COR-L47 (cell line): ENCODE results near the gene DCT.
A peak's percentile ranks its signal among the peaks of the same experiment; 100 is the strongest.

Source experiments
- DNase-seq: peaks from one replicate; lab custom pipeline; 2025; lab: John Stamatoyannopoulos, UW

Gene DCT

GRCh38 chr13:94454334-94454733, 25.1 kb downstream of the DCT start:
- DNase-seq = no peak

DNA sequence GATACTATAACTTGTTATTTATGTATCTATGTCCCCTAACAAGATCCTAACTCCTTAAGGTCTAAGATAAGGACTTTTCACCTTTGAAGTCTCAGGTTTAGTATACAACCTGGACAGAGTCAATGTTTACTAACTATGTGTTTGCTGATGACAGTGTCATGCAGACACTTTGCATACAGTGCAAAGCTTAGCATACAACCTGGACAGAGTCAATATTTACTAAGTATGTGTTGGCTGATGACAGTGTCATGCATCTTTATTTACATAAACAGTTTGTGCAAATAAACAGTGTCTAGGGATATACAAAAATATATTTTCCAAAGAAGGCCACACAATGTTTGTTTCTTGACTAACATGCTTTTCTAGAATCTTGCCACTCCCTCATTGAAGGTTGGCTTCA, 34.7 kb downstream of the DCT start:
- DNase-seq = no peak

- DNase-seq = peak; percentile 77
Observed at GRCh38 chr13:94435604-94436226, 43.8 kb downstream of the DCT start.

- peak; percentile 40 for DNase-seq
Observed at GRCh38 chr13:94433055-94433961, 46.2 kb downstream of the DCT start.

- no peak for DNase-seq
Observed at GRCh38 chr13:94431987-94432386, 47.5 kb downstream of the DCT start.

DNA sequence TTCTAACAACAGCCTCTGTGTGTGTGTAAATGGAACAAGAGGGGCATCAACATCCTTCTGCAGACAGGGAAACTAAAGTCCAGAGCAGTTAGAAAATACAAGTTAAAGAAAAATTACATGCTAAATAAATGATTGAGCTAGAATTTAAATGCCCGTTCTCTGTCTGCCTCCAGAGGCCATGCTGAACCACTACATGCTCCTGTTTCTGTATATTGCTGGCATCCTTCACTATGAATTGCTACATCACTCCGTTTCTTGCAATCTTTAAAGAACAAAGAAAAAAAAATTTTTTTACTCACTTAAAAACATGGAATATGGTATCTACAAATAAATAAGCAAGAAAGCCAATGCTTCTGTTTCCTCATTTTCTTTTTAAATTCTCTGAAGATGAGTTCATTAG, 47.9 kb downstream of the DCT start:
- no peak for DNase-seq

- DNase-seq = no peak
Observed at GRCh38 chr13:94427313-94427953, 52.0 kb downstream of the DCT start.

DNA sequence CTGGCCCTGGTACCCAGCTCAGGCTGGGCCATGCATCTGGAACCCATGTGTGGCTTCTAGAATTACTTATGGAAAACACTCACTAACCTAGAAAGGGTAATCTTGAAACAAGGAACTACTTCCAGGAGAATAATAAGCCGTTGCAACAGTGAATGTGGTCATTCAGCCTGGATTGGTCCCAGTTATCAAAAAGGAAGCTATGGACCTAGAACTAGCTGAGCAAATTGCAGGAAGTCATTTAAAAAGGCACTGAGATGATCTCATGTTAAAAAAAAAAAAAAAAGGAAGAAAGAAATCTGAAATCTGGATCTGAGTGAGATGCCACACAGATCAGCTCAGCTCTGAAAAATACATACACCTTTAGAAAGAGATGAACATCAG, 59.6 kb downstream of the DCT start:
- no peak for DNase-seq

GRCh38 chr13:94419304-94419924, 60.1 kb downstream of the DCT start:
- no peak for DNase-seq

DNA sequence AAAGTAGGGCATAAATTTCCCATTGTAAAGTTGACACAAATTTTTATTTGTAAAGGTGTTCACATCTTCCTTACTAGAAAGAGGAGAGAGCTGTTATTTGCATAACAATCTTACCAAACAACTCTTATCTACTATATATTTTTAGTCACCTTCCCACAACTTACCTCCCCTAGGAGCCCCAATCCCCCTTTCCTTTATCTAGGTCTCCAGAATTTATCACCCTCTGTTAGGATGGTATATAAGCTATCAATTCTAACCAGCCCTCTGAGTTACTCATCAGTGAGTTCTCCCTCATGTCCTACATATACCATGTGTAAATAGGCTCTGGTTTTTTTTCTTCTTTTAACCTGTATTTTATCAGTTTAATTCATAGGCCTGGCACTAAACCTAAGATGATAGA, 62.2 kb downstream of the DCT start:
- no peak for DNase-seq

DNA sequence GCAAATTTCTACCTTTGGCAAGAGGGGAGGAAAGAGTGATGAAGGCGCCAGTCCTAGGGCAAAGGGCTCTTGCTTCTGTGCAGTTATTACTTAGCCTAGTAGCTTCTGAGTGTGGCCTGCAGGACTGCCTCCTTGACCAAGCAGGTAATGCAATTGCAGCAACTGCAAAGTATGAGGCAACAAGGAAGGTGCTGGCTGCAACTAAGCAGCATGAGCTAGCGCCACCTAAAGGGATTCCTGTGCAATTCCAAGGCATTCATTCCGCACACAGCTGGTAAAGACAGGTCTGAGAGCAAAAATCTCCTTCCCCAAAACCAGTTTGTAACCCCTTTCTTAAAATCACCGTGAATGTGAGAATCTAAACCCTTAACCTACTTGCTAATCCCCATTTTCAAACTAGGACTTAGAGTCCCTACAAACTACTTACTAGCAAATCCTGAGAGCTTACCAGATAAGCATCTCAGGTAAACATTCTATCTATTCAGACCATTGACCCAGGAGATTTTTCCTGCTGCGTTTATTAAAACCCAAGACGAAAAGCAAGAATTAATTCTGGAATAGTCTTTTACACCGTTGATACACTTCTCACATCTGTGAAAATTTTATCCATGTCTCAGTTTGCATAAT, 62.9 kb downstream of the DCT start:
- peak; percentile 65 for DNase-seq

DNA sequence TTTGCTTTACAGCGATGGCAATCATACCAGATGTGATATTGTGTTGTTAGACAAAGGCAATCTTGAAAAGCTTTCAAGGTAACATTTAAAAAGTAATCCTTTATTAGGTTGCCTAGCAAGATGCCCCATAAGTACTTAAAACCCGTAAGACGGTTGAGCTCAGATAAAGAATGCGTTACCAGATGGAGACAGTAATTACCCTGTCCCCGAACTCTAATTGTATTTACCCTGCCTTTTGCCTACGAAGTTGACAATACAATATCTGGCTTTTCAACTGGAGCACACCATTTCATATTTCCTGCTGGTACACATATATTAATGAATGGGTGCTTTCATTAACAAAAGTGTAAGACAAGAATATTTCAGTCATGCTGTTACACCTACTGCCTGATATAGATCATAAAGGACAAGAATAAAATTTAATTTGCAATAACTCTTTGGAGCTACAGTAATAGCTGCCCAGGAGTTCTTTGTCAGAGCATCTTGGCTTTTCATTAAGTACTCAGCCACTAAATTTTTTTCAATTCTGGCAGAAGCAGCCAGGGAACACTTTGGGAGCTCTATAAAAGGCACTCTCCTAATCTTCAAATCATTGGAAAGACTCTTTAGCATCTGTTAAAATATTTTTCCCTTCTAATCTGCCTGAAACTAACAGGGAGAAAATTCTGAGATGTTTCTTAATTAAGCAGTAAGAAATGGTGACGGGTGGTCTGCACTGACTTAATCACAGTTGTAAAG, 63.8 kb downstream of the DCT start:
- DNase-seq = peak; percentile 72

GRCh38 chr13:94414708-94415107, 64.8 kb downstream of the DCT start:
- DNase-seq = no peak

- DNase-seq = no peak
Observed at GRCh38 chr13:94414141-94414540, 65.3 kb downstream of the DCT start.

DNA sequence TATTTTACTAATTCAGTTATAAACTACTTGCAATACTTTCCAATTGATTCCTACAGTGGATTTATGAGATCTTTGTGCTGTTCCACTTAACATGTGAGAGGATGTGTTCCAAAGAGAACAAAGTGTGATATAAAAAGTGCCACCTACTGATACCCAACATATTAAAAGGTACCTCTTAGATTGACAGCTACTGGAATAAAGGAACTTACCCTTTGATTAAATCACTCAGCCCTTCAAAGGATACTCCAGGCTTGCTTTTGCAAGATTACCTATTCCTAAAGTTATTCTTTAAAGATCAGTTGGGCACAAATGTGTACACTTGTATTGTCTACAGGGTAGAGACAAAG, 65.9 kb downstream of the DCT start:
- DNase-seq = no peak

- no peak for DNase-seq
Observed at GRCh38 chr13:94412870-94413597, 66.4 kb downstream of the DCT start.

DNA sequence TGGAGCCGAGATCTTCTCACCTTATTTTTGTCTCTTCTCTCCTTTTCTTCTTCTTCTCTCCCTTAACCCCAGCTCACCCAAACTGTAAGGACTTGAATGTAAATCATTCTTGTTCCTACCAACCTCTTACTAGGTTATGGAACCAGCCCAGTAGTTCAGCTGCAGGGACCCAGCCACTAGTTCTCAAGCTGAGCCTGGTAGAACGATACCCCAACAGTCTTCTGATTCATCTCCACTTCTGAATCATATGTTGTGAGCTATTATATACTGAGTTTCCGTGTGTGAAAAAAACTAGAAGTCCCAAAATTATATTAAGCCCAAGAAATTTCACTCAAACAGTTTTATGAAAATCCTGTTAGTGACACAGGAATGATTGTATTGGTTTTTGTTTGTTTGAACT, 67.7 kb downstream of the DCT start:
- no peak for DNase-seq

GRCh38 chr13:94408314-94409036, 71.0 kb downstream of the DCT start:
- DNase-seq = no peak

GRCh38 chr13:94400874-94401273, 78.6 kb downstream of the DCT start:
- DNase-seq = no peak

DNA sequence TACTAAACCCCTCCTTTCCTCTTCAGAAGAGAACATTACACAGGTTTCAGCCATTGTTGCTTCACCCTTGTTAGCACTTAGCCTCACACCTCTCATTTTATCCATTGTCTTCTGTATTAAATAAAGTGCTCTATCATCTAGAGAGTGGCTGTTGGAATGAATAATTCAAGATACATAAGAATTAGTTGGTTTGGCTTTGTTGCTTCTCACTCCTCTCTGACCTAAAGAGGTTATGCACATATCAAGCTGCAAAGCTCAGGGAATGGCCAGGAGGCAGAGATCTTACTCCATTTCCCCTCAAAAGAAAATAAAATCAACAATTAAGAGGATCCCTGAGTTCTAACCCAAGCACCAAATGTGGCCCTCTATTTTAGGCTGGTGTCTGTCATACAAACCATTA, 79.7 kb downstream of the DCT start:
- no peak for DNase-seq
